OCI-LY1 (cell line): Measurements from ENCODE around the gene PTPRN2.

Experiments used
- H2AFZ ChIP-seq: fragments of 200-600 bp; sonication (generic), shearing (Covaris generic); 2 replicates; pipeline ENCODE4 v1.6.0; 2014; ENCODE audit warnings: antibody characterized with exemption, mild to moderate bottlenecking, low read length
- H3F3A ChIP-seq: fragments of 200-600 bp; sonication (generic), shearing (Covaris generic); 2 replicates; pipeline ENCODE4 v1.6.0; 2014; ENCODE audit warnings: mild to moderate bottlenecking, antibody characterized with exemption, low read length, moderate library complexity; ENCODE audit not compliant: insufficient read depth
- H3K27ac ChIP-seq: fragments of 200-600 bp; sonication (generic); 2 replicates; pipeline ENCODE4 v1.5.1; 2014; ENCODE audit warnings: low read length, mixed run types, mild to moderate bottlenecking, low read depth; ENCODE audit not compliant: poor library complexity, severe bottlenecking
- H3K27me3 ChIP-seq: fragments of 200-600 bp; sonication (generic); 2 replicates; pipeline ENCODE4 v1.6.0; 2014; ENCODE audit warnings: antibody characterized with exemption, mild to moderate bottlenecking, low read length, moderate library complexity; ENCODE audit not compliant: insufficient read depth
- H3K36me3 ChIP-seq: fragments of 200-600 bp; sonication (generic); 2 replicates; pipeline ENCODE4 v1.6.1; 2014; ENCODE audit warnings: mild to moderate bottlenecking, antibody characterized with exemption, low read length, moderate library complexity, mixed read lengths; ENCODE audit not compliant: insufficient read depth
- H3K4me1 ChIP-seq: fragments of 200-600 bp; sonication (generic); 2 replicates; pipeline ENCODE4 v1.5.1; 2014; ENCODE audit warnings: mild to moderate bottlenecking, low read length, moderate library complexity; ENCODE audit not compliant: insufficient read depth, severe bottlenecking
- H3K4me2 ChIP-seq: fragments of 200-600 bp; sonication (generic), shearing (Covaris generic); 2 replicates; pipeline ENCODE4 v1.6.1; 2014; ENCODE audit warnings: low read length
- H3K4me3 ChIP-seq: fragments of 200-600 bp; sonication (generic); 2 replicates; pipeline ENCODE4 v1.5.1; 2014; ENCODE audit warnings: low read length, low read depth, mild to moderate bottlenecking, mixed read lengths; ENCODE audit not compliant: poor library complexity, severe bottlenecking
- H3K79me2 ChIP-seq: fragments of 200-600 bp; shearing (Covaris generic); 2 replicates; pipeline ENCODE4 v1.6.1; 2016; ENCODE audit warnings: mixed run types, low read length, mixed read lengths; ENCODE audit not compliant: insufficient read depth
- H3K9ac ChIP-seq: fragments of 200-600 bp; sonication (generic), shearing (Covaris generic); 2 replicates; pipeline ENCODE4 v1.6.1; 2014; ENCODE audit warnings: mild to moderate bottlenecking, low read length, mixed read lengths
- H3K9me2 ChIP-seq: fragments of 200-600 bp; sonication (generic), shearing (Covaris generic); 2 replicates; pipeline ENCODE4 v1.6.1; 2014; ENCODE audit warnings: low read depth, mild to moderate bottlenecking, low read length, mixed read lengths
- H3K9me3 ChIP-seq: fragments of 200-600 bp; shearing (Covaris generic); 2 replicates; pipeline ENCODE4 v1.6.1; 2014; ENCODE audit warnings: low read length, mixed read lengths
- H4K20me1 ChIP-seq: fragments of 200-600 bp; sonication (generic), shearing (Covaris generic); 2 replicates; pipeline ENCODE4 v1.6.0; 2016; ENCODE audit warnings: mild to moderate bottlenecking, low read length; ENCODE audit not compliant: insufficient read depth
- CTCF ChIP-seq: fragments of 200-600 bp; sonication (generic), shearing (Covaris generic); IDR thresholded peaks from 2 replicates; pipeline ENCODE4 v1.5.1; 2017; ENCODE audit warnings: mild to moderate bottlenecking, antibody characterized with exemption, low read length, moderate library complexity, mixed read lengths
- EZH2 ChIP-seq: fragments of 200-600 bp; sonication (generic), shearing (Covaris generic); IDR thresholded peaks from 2 replicates; pipeline ENCODE4 v1.8.0; 2017; ENCODE audit warnings: borderline replicate concordance, mixed run types, mild to moderate bottlenecking, antibody characterized with exemption, low read length, moderate library complexity, mixed read lengths

The PTPRN2 gene

GRCh38 chr7:157603005-157603404 is 984.6 kb downstream of the PTPRN2 start:
- H3K27me3 ChIP-seq = no peaks in the 10 kb centered on the region; the same call in 1 of the 2 replicates
- no peak for TF ChIP-seq CTCF
- no peak for TF ChIP-seq EZH2

GRCh38 chr7:157602581-157602980 is 985.0 kb downstream of the PTPRN2 start:
- no peaks in the 10 kb centered on the region; the same call in 1 of the 2 replicates for H3K27me3 ChIP-seq

More at GRCh38 chr7:157603005-157603404, 984.6 kb downstream of the PTPRN2 start:
- Histone ChIP-seq H2AFZ (no peak overlapping the region), H3K4me1 (no peaks in the 10 kb centered on the region), H4K20me1 (no peaks in the 10 kb centered on the region), H3F3A (no peaks in the 10 kb centered on the region), H3K4me3 (no peak overlapping the region), H3K27ac (no peak overlapping the region), H3K9ac (no peak overlapping the region), H3K79me2 (no peaks in the 10 kb centered on the region), H3K9me3 (no peaks in the 10 kb centered on the region), H3K9me2 (no peaks in the 10 kb centered on the region), H3K36me3 (no peaks in the 10 kb centered on the region), H3K4me2 (no peak overlapping the region)

GRCh38 chr7:157602156-157602555 is 985.5 kb downstream of the PTPRN2 start:
- Histone ChIP-seq H3K4me1 (no peaks in the 10 kb centered on the region), H3K9me3 (no peaks in the 10 kb centered on the region), H3K9ac (no peak overlapping the region), H3K27ac (no peak overlapping the region), H3K79me2 (no peaks in the 10 kb centered on the region), H3K4me3 (no peak overlapping the region), H3K4me2 (no peak overlapping the region), H4K20me1 (no peaks in the 10 kb centered on the region), H2AFZ (no peak overlapping the region), H3F3A (no peaks in the 10 kb centered on the region), H3K9me2 (no peaks in the 10 kb centered on the region), H3K27me3 (peaks cover 3% of the 10 kb centered on the region; the same call in 1 of the 2 replicates), H3K36me3 (no peaks in the 10 kb centered on the region)
- TF ChIP-seq EZH2 (no peak), CTCF (no peak)

More at GRCh38 chr7:157602581-157602980, 985.0 kb downstream of the PTPRN2 start:
- Histone ChIP-seq H3F3A (no peaks in the 10 kb centered on the region), H3K9ac (no peak overlapping the region), H4K20me1 (no peaks in the 10 kb centered on the region), H3K4me3 (no peak overlapping the region), H3K27ac (no peak overlapping the region), H3K9me3 (no peaks in the 10 kb centered on the region), H3K36me3 (no peaks in the 10 kb centered on the region), H2AFZ (no peak overlapping the region), H3K4me2 (no peak overlapping the region), H3K79me2 (no peaks in the 10 kb centered on the region), H3K9me2 (no peaks in the 10 kb centered on the region), H3K4me1 (no peaks in the 10 kb centered on the region)
- TF ChIP-seq CTCF (no peak), EZH2 (no peak)
